HG03558 (cell line): ENCODE results near the gene KRI1.

Experiments used
- ATAC-seq: cut with Tn5 transposase; IDR thresholded peaks from one replicate; pipeline ENCODE4 v1.9.1; 2021; ENCODE audit warnings: moderate number of reproducible peaks; ENCODE audit not compliant: unreplicated experiment; ENCODE audit errors: extremely low read depth

The KRI1 gene

GRCh38 chr19:10521461-10522171, 44.2 kb downstream of the KRI1 start:
- no peak for ATAC-seq

- no peak for ATAC-seq
Measured at GRCh38 chr19:10520652-10521318, 45.0 kb downstream of the KRI1 start.

- no peak for ATAC-seq
Measured at GRCh38 chr19:10519421-10519820, 46.4 kb downstream of the KRI1 start.

GRCh38 chr19:10518444-10519361, 47.1 kb downstream of the KRI1 start:
- no peak for ATAC-seq

- ATAC-seq, result no peak
Measured at GRCh38 chr19:10517760-10518443, 47.9 kb downstream of the KRI1 start.

GRCh38 chr19:10517361-10517759, 48.5 kb downstream of the KRI1 start, which contains the start of gene S1PR5:
S1PR5 (minus strand) TSS chr19:10517447; CDS start chr19:10515011, 2,436 bp downstream.
- ATAC-seq, result no peak

GRCh38 chr19:10516671-10517286, 49.0 kb downstream of the KRI1 start:
- no peak for ATAC-seq

GRCh38 chr19:10516064-10516385, 49.8 kb downstream of the KRI1 start:
- ATAC-seq, result no peak

GRCh38 chr19:10514211-10515145, 51.3 kb downstream of the KRI1 start:
- ATAC-seq, result no peak

GRCh38 chr19:10513223-10513622, 52.6 kb downstream of the KRI1 start:
- no peak for ATAC-seq

GRCh38 chr19:10510301-10510802, 55.5 kb downstream of the KRI1 start:
- no peak for ATAC-seq

GRCh38 chr19:10508707-10509106, 57.1 kb downstream of the KRI1 start:
- no peak for ATAC-seq

GRCh38 chr19:10508036-10508435, 57.8 kb downstream of the KRI1 start:
- no peak for ATAC-seq

- ATAC-seq, result no peak
Measured at GRCh38 chr19:10505583-10506229, 60.1 kb downstream of the KRI1 start.
